Measurements from ENCODE around the gene FAM20C. TPM values are rescaled to one million over a fixed set of nuclear protein-coding genes. Genes with fewer than 3 reads are reported as not detected.

Gene FAM20C
- total and polyA plus RNA-seq, 10 of the 15 experiments (the other 5 are each of a cell fraction or from before 2014, with no cell fraction given), result 0.44 TPM; not detected in 9

DNA sequence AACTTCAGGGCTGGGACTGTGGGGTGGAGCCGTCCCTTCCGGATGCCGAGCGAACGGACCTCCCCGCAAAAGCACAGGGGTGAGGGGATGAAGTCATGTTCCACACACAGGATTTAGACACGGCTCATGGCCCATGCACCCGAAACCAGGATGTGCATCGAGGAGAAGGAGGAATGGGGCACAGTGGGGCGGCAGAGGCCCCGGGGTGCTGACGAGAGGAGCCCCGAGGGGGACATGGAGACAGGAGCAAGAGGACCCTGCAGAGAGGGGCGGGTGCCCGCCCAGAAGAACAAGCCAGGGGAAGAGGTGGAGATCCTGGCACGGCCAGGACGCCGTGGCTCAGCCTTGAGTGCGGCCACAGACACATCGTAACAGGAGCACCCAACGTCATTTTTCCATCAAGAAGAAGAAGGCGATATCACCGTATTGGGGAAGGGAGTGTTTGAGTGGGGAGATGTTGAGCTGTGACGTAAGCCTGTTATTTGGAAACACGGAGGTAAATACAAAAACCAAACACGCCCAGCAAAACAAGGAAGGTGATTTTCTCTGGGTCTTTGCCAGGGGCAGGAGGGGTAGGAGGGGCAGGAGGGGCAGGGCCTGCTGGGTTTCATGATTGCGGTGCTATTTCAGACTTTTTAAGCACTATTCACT is 72.3 kb downstream of the FAM20C start:
- POLR2A ChIA-PET, result no interaction called here
- TF ChIP-seq NFYA (IDR thresholded peaks at IDR 0.05; ENCODE audit: borderline replicate concordance, low read depth, low read length), result no peak
- no peak for TF ChIP-seq SP1 (IDR thresholded peaks at IDR 0.05; ENCODE audit: low read depth, low read length)
- TF ChIP-seq EED (IDR thresholded peaks at IDR 0.05; ENCODE audit: low read depth), result no peak
- TF ChIP-seq, protein P1, sequence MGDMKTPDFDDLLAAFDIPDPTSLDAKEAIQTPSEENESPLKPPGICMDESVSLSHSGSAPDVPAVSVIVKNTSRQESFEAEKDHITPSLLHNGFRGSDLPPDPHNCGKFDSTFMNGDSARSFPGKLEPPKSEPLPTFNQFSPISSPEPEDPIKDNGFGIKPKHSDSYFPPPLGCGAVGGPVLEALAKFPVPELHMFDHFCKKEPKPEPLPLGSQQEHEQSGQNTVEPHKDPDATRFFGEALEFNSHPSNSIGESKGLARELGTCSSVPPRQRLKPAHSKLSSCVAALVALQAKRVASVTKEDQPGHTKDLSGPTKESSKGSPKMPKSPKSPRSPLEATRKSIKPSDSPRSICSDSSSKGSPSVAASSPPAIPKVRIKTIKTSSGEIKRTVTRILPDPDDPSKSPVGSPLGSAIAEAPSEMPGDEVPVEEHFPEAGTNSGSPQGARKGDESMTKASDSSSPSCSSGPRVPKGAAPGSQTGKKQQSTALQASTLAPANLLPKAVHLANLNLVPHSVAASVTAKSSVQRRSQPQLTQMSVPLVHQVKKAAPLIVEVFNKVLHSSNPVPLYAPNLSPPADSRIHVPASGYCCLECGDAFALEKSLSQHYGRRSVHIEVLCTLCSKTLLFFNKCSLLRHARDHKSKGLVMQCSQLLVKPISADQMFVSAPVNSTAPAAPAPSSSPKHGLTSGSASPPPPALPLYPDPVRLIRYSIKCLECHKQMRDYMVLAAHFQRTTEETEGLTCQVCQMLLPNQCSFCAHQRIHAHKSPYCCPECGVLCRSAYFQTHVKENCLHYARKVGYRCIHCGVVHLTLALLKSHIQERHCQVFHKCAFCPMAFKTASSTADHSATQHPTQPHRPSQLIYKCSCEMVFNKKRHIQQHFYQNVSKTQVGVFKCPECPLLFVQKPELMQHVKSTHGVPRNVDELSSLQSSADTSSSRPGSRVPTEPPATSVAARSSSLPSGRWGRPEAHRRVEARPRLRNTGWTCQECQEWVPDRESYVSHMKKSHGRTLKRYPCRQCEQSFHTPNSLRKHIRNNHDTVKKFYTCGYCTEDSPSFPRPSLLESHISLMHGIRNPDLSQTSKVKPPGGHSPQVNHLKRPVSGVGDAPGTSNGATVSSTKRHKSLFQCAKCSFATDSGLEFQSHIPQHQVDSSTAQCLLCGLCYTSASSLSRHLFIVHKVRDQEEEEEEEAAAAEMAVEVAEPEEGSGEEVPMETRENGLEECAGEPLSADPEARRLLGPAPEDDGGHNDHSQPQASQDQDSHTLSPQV (IDR thresholded peaks at IDR 0.05), result no peak
- TF ChIP-seq HDAC6 (IDR thresholded peaks at IDR 0.05; ENCODE audit: unreplicated experiment), result no peak
- TF ChIP-seq SPI1 (IDR thresholded peaks at IDR 0.05; ENCODE audit: borderline replicate concordance, insufficient read depth, low read depth, low read length), result no peak
- TF ChIP-seq CHD4 (IDR thresholded peaks at IDR 0.05), result no peak
- TF ChIP-seq WRNIP1 (IDR thresholded peaks at IDR 0.05; ENCODE audit: borderline replicate concordance, low read depth, low read length), result no peak
- no peak for TF ChIP-seq MYC (IDR thresholded peaks at IDR 0.05; ENCODE audit: insufficient read depth, insufficient read length, insufficient replicate concordance, low read length, severe bottlenecking)
- TF ChIP-seq, protein P2, sequence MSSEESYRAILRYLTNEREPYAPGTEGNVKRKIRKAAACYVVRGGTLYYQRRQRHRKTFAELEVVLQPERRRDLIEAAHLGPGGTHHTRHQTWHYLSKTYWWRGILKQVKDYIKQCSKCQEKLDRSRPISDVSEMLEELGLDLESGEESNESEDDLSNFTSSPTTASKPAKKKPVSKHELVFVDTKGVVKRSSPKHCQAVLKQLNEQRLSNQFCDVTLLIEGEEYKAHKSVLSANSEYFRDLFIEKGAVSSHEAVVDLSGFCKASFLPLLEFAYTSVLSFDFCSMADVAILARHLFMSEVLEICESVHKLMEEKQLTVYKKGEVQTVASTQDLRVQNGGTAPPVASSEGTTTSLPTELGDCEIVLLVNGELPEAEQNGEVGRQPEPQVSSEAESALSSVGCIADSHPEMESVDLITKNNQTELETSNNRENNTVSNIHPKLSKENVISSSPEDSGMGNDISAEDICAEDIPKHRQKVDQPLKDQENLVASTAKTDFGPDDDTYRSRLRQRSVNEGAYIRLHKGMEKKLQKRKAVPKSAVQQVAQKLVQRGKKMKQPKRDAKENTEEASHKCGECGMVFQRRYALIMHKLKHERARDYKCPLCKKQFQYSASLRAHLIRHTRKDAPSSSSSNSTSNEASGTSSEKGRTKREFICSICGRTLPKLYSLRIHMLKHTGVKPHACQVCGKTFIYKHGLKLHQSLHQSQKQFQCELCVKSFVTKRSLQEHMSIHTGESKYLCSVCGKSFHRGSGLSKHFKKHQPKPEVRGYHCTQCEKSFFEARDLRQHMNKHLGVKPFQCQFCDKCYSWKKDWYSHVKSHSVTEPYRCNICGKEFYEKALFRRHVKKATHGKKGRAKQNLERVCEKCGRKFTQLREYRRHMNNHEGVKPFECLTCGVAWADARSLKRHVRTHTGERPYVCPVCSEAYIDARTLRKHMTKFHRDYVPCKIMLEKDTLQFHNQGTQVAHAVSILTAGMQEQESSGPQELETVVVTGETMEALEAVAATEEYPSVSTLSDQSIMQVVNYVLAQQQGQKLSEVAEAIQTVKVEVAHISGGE (CRISPR knock-in tag; IDR thresholded peaks at IDR 0.05), result no peak
- no peak for TF ChIP-seq IRF4 (IDR thresholded peaks at IDR 0.05; ENCODE audit: low read depth, low read length)
- TF ChIP-seq, protein P3, sequence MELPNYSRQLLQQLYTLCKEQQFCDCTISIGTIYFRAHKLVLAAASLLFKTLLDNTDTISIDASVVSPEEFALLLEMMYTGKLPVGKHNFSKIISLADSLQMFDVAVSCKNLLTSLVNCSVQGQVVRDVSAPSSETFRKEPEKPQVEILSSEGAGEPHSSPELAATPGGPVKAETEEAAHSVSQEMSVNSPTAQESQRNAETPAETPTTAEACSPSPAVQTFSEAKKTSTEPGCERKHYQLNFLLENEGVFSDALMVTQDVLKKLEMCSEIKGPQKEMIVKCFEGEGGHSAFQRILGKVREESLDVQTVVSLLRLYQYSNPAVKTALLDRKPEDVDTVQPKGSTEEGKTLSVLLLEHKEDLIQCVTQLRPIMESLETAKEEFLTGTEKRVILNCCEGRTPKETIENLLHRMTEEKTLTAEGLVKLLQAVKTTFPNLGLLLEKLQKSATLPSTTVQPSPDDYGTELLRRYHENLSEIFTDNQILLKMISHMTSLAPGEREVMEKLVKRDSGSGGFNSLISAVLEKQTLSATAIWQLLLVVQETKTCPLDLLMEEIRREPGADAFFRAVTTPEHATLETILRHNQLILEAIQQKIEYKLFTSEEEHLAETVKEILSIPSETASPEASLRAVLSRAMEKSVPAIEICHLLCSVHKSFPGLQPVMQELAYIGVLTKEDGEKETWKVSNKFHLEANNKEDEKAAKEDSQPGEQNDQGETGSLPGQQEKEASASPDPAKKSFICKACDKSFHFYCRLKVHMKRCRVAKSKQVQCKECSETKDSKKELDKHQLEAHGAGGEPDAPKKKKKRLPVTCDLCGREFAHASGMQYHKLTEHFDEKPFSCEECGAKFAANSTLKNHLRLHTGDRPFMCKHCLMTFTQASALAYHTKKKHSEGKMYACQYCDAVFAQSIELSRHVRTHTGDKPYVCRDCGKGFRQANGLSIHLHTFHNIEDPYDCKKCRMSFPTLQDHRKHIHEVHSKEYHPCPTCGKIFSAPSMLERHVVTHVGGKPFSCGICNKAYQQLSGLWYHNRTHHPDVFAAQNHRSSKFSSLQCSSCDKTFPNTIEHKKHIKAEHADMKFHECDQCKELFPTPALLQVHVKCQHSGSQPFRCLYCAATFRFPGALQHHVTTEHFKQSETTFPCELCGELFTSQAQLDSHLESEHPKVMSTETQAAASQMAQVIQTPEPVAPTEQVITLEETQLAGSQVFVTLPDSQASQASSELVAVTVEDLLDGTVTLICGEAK (IDR thresholded peaks at IDR 0.05; ENCODE audit: borderline replicate concordance), result no peak

More for the DNA sequence above, 72.3 kb downstream of the FAM20C start:
- Histone ChIP-seq H3K27ac (ENCODE audit: control insufficient read depth, insufficient read depth) (no peak overlapping the region), H3K4me3 (no peak overlapping the region), H3K79me2 (ENCODE audit: control insufficient read depth, insufficient read depth, low read length) (no peaks in the 10 kb centered on the region), H2AFZ (ENCODE audit: control insufficient read depth, low read depth, low read length) (no peak overlapping the region), H3K4me2 (ENCODE audit: control insufficient read depth, insufficient read depth) (no peak overlapping the region), H3K36me3 (ENCODE audit: control insufficient read depth in 2 of 2, insufficient read depth in 2 of 2, low read length in 1 of 2) (no peaks in the 10 kb centered on the region), H3K27me3 (replicated peaks in 1 of 2; ENCODE audit: control insufficient read depth in 2 of 2, insufficient read depth in 2 of 2, low read length in 1 of 2) (no peaks in the 10 kb centered on the region), H3K9me3 (replicated peaks; ENCODE audit: control insufficient read depth, insufficient read depth, low read length) (no peaks in the 10 kb centered on the region; the same call in 2 of the 3 replicates), H3K9ac (ENCODE audit: control insufficient read depth, insufficient read depth, low read length) (no peak overlapping the region), H3K4me1 (ENCODE audit: control insufficient read depth, insufficient read depth, low read length) (no peaks in the 10 kb centered on the region), H4K20me1 (ENCODE audit: control insufficient read depth, insufficient read depth) (no peaks in the 10 kb centered on the region)
- ChIA-PET CTCF (interaction anchor here (0.6 kb wide), 1 partner anchor 112 kb away, joined by 3 read pairs; no protein-coding TSS in a partner anchor), SMC1A (ENCODE audit: uncharacterized antibody, unreplicated experiment) (no interaction called here), RAD21 (ENCODE audit: unreplicated experiment) (no interaction called here)
- BruUV-seq (replicated peaks), result no TSS peak
- 89% methylated on average over 27 of the region's 27 CpGs for WGBS (ENCODE audit: insufficient coverage, insufficient replicate concordance, low lambda C conversion rate, missing lambda C conversion rate)
- in situ Hi-C loops (cut with MboI), result no loop called here
- no peak for DNase-seq (ENCODE audit: low read depth, low spot score)
- ATAC-seq, result no peak
- intact Hi-C loops (cut with micrococcal nuclease; ENCODE audit: unreplicated experiment), result no loop called here
- no peak for FAIRE-seq
